ENCODE measurements around the gene TH.

TH gene

DNA sequence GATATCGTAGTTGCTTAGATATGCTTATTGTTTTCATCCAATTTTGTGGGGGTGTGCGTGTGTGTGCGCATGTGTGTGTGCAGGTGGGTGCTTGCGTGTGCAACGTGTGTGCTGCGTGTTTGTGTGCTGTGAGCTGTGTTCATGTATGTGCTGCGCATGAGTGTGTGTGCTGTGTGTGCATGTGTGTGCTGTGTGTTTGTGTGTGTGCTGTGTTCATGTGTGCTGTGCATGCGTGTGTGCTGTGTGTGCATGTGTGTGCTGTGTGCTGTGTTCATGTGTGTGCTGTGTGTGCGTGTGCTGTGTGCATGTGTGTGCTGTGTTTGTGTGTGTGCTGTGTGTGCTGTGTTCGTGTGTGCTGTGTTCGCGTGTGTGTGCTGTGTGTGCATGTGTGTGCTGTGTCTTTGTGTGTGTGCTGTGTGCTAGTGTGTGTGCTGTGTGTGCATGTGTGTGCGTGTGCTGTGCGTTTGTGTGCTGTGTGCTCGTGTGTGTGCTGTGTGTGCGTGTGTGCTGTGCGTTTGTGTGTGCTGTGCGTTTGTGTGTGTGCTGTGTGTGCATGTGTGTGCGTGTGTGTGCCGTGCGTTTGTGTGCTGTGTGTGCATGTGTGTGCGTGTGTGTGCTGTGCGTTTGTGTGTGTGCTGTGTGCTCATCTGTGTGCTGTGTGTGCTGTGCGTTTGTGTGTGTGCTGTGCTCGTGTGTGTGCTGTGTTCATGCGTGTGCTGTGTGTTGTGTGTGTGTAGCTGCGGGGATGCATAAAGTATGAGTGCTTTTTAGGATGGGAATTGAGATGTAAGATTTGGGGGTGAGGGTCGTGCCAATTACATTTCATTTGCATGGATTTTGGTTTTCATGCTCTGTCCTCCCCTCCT, 40.0 kb downstream of the TH start:
- TF ChIP-seq, protein P1, sequence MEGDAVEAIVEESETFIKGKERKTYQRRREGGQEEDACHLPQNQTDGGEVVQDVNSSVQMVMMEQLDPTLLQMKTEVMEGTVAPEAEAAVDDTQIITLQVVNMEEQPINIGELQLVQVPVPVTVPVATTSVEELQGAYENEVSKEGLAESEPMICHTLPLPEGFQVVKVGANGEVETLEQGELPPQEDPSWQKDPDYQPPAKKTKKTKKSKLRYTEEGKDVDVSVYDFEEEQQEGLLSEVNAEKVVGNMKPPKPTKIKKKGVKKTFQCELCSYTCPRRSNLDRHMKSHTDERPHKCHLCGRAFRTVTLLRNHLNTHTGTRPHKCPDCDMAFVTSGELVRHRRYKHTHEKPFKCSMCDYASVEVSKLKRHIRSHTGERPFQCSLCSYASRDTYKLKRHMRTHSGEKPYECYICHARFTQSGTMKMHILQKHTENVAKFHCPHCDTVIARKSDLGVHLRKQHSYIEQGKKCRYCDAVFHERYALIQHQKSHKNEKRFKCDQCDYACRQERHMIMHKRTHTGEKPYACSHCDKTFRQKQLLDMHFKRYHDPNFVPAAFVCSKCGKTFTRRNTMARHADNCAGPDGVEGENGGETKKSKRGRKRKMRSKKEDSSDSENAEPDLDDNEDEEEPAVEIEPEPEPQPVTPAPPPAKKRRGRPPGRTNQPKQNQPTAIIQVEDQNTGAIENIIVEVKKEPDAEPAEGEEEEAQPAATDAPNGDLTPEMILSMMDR (conservative IDR thresholded peaks at IDR 0.05; ENCODE audit: low read depth, low read length) = no peak
- DNase-seq (ENCODE audit: low read depth) = no peak
- H3K4me3 ChIP-seq (ENCODE audit: low read length) = no peak overlapping the region

DNA sequence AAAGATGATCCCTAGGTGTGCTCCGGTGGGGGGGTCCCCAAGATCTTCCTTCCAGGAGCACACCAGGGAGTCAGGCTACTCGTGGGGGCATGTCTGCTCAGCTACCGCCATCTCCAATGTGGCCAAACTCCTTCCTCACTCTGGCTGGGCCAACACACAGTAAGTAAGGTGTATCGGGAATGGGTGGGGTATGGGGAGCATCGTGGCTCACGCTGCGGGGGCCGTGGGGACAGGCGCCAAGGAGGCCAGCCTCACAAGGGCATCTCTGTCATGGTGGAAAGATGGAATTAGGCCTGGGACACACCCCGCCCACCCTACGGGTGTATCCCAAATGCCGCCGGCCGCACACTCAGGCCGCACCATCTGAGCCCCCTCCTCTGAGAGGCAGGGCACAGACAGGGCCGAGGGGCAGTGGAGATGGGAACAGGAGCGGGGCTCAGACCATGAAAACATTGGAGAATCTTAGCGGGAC, 40.7 kb downstream of the TH start:
- H3K4me3 ChIP-seq (ENCODE audit: low read length) = no peak overlapping the region
- no peak for DNase-seq (ENCODE audit: low read depth)
- TF ChIP-seq, protein P1 (conservative IDR thresholded peaks at IDR 0.05; ENCODE audit: low read depth, low read length) = no peak

DNA sequence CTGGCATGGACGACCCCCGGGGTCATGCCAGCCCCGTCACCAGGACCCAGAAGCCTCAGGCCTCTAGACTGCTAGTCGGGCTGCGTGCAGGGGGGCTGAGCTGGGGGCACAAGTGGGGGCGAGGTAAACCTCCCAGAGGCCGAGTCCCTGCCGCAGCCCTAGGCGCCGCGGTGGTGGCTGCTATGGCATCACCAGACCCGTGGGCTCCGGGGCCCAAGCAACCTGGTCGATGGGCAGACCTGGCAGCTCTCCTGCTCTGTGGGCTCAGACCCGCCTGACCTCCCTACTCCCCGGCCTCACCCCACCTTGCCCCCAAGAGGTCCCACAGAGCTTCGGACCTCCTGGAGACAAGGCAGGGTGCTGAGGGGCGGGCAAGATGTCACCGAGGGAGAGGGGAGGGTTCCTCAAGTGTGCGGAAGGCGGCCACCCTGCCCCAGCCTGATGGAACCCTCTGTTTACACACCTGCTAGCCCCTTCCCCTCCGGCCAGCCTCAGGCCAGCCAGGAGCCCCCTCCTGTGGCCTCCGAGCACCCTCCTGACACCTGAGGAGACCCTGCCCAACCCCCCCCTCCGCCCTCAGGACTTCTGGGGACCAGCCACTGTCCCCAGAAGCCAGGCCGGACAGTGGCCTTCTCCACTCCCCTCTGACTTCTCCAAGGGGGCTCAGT, 41.8 kb downstream of the TH start:
- no peak overlapping the region for H3K4me3 ChIP-seq (ENCODE audit: low read length)
- TF ChIP-seq, protein P1 (conservative IDR thresholded peaks at IDR 0.05; ENCODE audit: low read depth, low read length) = no peak
- DNase-seq (ENCODE audit: low read depth) = no peak

DNA sequence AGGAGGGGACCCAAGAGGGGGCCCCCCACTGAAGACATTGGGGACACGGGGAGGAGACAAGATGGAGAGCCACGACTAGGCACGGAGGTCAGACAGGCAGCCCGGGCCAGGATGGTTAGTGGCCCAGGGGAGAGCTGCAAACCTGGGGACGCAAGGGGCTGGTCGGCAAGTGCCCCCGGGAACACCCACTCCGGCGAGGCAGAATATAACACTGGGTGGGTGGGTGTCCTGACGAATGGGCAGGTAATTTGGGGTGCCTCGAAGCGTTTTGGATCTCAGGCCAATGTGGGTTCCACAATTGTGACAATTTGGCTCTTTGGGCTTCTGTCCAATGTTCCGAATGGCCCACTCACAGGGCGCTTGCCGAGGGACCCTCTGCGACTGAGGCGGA, 42.3 kb downstream of the TH start:
- TF ChIP-seq, protein P1 (conservative IDR thresholded peaks at IDR 0.05; ENCODE audit: low read depth, low read length) = no peak
- no peak overlapping the region for H3K4me3 ChIP-seq (ENCODE audit: low read length)
- DNase-seq (ENCODE audit: low read depth) = no peak

DNA sequence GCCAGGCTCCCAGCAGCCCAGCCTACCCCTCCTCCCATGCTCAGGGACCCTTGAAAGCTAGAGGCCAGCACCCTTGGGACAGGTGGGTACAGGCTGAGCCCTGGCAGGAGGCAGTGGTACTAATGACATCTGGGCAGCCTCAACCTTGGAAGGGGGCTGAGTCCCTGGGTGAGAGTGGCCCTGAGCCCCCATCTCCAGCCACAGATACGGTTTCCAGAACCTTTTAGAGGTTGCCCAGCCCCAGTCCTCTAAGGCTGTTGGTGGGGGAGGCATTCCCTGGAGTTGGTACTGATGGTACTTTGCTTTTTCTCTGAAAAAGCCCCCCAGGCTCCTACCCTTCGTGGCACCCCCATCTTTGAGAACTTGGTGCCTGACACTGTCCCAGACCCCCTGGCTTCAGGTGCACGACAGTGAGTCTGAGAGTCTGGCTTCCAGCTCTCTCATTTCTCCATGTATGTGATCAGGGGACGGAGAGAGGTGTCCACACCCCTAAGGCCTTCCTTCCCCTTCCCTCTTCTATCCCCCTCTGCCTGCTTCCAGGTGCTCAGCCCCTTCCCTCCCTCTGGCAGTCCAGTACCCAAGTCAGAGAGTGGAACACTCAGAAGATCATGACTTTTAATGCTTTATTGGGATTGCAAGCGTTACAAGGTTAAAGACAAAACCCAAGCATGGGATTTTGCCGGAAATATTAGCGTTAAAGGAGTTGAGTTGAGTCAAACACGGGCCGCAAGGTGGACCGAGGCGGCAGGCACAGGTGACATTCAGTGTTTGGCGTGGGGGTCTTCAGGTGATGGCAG, 42.9 kb downstream of the TH start:
- TF ChIP-seq, protein P1 (conservative IDR thresholded peaks at IDR 0.05; ENCODE audit: low read depth, low read length) = no peak

DNA sequence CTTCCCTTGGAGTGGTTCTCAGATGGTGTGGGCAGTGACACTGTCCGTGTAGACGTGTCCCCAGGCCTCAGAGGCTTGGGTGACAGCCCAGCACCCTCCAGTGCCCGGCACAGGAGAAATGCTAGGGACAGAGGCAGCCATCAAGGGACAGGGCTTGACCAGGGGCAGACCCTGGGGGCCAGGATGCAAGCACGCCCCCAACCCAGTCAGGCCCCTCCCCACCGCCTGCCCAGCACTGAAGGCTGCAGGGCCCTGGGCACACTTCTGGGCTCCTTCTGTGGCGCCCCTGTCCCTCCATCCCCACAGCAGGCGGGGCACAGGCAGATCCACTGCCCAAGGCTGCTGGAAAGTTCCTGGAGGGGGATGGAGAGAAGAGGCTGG, 43.5 kb downstream of the TH start:
- TF ChIP-seq, protein P1 (conservative IDR thresholded peaks at IDR 0.05; ENCODE audit: low read depth, low read length) = no peak
- no peak overlapping the region for H3K4me3 ChIP-seq (ENCODE audit: low read length)
- no peak for DNase-seq (ENCODE audit: low read depth)

More for the DNA sequence above, 42.9 kb downstream of the TH start:
- no peak for DNase-seq (ENCODE audit: low read depth)
- H3K4me3 ChIP-seq (ENCODE audit: low read length) = no peak overlapping the region
